H54 (cell line): ENCODE results near the gene ACSBG1.

Source experiments
- DNase-seq: peaks from one replicate; pipeline ENCODE4 v3.0.0; 2011; ENCODE audit warnings: low spot score, mixed read lengths; ENCODE audit not compliant: insufficient read length
- FAIRE-seq: peaks from 3 replicates; lab custom pipeline; 2011; peaks lifted over from hg19 to GRCh38; lab: Jason Lieb, UNC
- POLR2A ChIP-seq: IDR thresholded peaks from 2 replicates; pipeline ENCODE4 v1.6.1; 2011; ENCODE audit warnings: low read depth, mild to moderate bottlenecking, low read length

Gene ACSBG1

DNA sequence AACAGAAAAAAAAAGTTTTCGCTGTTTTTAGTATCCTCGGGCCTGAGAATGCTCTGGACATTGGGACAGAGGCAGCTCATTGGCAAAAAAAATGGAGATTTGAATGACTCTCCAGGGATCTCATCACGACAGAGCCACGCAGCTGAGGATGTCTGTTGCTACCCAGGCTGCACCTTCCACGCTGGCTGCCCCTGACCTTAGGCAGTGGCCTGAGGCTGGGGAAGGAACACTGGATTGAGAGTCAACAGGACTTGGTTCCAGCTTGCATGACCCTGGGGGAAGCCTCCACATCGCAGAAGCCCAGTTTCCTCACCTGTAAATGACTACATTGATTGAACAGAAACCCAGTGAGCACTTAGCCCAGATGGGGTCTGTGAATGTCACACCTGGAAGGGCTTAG is 8.7 kb upstream of the ACSBG1 start:
- no peak for DNase-seq
- TF ChIP-seq POLR2A, result no peak
- FAIRE-seq, result no peak

DNA sequence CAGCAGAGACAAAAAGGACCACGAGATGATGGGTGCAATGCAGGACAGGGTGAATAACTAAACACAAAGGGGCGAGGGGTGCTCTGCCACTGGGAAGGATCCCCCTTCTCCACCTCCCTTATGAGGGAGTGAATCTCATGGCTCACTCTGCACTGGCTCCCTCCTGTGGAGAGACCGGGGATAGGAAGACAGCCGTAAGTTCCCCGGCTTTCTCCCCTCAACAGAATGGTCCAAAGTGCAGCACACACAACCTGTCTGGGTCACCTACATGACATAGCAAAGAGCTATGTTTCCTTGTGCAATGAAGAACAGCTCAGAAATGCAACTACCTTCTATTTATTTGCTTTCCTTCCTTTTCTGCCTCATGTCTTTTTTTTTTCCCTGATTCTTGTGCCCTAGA is 7.8 kb upstream of the ACSBG1 start:
- DNase-seq (no peak), FAIRE-seq (no peak)
- no peak for TF ChIP-seq POLR2A

DNA sequence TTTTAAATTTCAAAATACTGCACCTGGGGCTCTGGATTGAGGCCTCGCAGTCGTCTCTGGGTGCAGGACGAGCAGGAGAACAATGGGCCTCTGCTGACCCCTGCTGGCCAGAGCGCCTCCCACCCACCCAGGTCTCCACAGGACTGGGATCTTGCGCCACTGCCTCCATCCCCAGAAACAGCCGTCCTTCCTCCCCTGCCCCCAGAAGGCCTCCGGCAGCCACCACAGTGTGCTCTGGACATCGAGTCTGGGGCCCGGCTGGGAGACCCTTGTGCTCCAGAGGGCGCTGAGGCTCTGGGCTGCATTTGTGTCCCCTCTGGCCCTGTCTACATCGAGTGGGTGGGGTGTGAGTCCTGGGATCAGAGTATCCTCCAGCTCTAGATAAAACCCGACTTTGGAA is 6.7 kb upstream of the ACSBG1 start:
- no peak for FAIRE-seq
- peak; percentile 64 for DNase-seq
- TF ChIP-seq POLR2A, result no peak

DNA sequence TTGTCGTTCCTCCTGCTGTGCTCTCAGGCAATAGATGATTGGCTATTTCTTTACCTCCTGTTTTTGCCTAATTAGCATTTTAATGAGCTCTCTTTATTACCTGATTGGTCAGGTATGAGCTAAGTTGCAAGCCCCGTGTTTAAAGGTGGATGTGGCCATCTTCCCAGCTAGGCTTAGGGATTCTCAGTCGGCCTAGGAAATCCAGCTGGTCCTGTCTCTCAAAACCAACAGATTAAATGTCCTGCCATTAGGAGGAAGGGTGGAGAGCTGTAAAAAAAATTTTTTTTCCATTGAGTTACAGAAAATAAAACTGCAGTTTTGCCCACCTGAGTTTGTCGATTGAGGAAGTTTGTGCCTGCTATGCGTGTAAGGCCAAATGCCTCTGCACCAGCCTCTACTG is 5.4 kb upstream of the ACSBG1 start:
- FAIRE-seq (no peak), DNase-seq (no peak)

DNA sequence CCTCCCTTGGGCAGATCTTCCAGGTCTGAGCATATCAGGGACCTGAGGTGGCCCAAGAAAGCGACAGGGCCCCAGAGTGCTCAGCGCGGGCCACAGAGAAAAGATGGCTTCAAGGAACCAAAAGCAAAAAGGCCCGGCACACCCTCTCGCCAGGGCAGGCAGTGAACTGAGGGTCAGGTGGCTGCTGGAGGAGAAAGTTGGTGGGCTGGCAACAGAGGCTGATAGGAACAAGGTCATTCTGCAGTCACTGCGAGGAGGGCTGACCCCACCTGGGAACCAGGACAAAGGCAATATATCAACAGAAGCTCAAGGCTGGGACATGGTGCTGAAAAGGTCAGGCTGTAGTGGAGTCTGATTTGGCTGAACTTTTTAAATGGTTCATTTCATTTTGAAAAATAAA is 2.8 kb upstream of the ACSBG1 start:
- no peak for TF ChIP-seq POLR2A
- DNase-seq (no peak), FAIRE-seq (no peak)

More for the DNA sequence above, 5.4 kb upstream of the ACSBG1 start:
- no peak for TF ChIP-seq POLR2A

DNA sequence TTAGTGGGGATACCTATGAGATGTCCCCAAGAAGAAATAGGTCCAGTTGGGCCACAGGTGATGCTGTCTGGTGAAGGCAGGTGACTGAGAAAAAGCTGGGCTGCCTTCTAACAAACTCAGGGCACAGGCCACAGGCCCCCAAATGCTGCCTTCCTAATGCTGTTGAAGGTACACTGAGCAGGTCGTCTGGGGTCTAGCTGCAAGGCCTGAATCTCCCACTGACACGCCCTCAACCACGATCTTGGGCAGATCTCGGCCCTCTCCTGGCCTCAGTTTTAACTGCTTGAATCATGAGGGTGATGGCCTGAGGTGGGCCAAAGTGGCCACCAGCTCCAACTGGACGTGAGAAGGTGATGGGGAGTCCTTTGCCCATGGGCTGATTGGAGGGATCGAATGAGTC is 2.1 kb upstream of the ACSBG1 start:
- no peak for FAIRE-seq
- TF ChIP-seq POLR2A, result no peak
- no peak for DNase-seq

DNA sequence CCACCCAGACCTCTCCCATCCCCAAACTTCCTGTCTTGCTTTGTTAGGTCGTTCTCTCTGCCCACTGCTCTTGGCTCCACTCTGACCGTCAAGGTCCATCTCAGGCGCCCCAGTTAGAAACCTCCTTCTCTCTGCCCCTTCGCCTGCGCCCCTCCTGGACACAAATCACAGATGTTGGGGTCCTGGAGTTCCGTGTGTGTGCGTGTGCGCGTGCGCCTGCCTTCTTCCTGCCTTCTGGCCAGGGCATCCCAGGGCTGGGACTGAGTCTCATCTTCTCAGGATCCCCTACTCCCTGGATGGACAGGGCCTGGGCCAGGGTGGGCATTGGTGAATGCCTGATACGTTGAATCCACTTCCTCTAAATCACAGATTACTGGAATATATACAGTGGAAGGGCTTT is 869 bp downstream of the ACSBG1 start:
- no peak for FAIRE-seq
- no peak for TF ChIP-seq POLR2A
- DNase-seq, result no peak

DNA sequence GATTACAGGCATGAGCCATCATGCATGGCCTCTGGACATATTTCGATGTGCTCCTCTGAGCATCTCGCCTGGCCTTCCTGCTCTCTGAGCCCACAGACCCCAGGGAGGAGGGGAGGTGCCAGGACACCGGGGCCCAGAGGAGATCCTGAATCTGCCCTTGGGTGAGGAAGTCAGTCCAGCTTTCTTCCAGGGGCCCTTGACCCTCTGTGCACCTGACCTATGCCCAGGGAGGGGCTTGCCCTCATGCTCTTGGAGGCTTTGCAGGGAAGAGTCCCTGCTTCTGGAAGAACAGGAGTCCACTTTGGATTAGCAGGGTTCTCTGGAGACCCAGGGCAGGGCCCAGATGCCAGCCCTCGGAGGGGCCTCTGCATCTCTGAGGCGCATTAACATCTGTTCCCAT is 1.4 kb downstream of the ACSBG1 start:
- DNase-seq (no peak), FAIRE-seq (no peak)
- no peak for TF ChIP-seq POLR2A

DNA sequence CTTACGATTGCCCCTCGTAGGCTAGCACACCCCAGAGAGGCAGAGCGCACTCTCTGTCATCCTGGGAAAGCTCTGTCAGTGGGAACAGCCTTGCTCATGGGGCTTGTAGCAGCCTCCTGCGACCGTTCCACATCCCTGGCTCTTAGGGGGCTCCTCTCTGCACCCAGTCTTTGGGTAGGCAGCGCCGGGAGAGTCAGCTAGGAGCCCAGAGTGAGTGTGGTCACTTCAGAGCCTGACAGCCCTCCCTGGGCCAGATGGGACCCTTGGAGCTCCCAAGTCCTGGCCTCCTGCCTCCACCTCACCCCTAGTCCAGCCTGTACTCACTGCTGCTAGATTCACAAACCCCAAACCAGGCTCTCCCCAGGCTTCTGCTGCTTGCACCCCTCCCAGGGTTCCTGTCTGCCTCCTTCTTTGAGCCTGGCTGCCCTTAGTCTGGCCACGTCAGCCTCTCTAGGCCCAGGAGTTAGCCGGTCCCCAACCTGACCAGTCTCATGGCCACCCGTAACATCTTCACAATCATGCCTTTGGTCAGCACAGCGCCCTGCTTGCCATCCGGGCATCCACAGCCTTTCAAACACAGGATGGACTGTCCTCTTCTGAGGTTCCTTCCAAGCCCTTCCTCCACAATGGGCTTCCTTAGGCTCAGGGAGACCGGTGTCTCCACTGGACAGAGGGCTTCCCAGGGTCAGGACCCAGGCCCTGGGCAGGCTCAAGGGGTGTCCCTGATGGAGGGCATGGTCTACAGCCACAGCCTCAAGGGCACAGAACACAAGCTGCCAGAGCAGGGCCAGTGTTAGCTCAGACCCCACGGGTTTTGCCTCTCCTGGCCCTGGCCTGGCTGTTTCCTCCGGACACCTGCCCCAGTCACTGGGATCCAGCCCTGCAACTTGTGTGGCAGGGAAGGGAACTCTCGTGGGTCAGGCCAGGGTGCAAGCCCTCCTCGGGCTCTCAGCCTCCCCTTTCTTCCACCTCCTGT is 4.6 kb downstream of the ACSBG1 start:
- no peak for TF ChIP-seq POLR2A
- DNase-seq (no peak), FAIRE-seq (no peak)

DNA sequence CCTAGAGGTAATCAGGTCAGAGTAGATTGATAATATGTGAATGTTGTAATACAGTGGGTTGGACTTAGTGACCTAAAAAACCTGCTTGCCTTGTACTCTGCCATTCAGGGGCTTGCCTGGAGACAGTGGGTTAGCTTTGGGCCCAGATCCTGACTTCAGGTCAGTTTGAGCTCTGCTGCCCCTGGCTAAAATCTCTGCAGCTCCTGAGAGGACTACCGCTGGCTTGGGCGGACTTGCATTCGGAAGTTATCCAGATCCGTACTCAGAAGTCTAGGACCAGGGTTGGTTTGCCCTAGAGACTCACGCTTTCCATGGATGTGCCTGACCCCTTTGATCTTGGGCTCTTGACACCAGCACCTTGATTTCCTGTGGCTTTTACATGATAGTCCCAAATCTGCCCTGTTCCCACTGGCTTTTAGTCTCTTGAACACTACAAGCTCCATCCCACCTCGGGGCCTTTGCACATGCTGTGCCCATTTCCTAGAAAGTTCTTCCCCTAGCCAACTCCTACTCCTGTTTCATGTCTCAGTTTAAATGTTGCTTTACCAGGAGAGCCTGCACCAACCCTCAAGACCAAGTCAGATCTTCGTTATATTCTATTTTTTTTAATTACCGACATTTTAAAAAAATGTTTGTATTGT is 5.9 kb downstream of the ACSBG1 start:
- FAIRE-seq, result no peak
- DNase-seq, result no peak
- no peak for TF ChIP-seq POLR2A

DNA sequence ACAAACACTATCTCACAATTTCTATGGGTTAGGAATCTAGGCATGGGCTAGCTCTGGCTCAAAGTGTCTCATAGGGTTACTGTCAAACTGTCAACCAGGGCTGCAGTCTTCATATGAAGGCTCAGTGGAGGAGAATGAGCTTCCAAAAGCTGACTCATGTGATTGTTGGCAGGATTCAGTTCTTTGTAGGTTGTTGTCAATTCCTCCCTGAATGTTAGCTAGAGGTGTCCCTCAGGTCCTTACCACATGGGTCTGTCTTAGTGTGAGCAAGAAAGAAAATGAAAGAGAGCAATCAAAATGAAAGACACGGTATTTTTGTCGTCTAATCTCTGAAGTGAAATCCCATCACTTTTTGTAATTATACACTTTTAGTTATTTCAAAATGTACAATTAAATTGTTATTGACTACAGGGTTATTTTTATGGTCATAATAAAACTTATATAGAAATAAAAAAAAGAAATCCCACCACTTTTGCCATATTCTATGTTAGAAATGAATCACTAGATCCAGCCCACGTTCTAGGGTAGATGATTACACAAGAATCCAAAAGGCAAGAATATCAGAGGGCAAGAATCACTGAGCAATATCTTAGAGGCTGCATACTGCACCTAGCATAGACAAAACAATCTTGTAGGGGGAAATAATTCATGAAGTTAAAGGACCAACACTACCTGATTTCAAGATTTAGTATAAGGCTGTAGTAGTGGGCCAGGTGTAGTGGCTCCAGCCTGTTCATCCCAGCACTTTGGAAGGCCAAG is 8.4 kb downstream of the ACSBG1 start:
- DNase-seq, result no peak
- no peak for TF ChIP-seq POLR2A
- no peak for FAIRE-seq

DNA sequence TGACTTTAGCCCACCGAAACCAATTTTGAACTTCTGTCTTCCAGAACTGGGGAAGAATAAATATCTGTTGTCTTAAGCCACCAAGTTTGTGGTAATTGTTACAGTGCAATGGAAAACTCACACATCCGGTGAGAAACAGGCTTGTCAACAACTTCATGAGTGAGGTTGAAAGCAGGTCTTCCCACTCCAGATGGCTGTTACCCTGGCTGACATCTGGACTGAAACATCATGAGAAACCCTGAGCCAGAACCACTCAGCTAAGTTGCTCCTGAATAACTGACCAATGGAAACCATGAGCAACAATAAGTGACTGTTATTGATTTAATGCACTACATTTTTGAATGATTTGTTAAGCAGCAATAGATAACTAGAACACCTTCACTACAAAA is 10.3 kb downstream of the ACSBG1 start:
- no peak for DNase-seq
- no peak for TF ChIP-seq POLR2A
- no peak for FAIRE-seq

DNA sequence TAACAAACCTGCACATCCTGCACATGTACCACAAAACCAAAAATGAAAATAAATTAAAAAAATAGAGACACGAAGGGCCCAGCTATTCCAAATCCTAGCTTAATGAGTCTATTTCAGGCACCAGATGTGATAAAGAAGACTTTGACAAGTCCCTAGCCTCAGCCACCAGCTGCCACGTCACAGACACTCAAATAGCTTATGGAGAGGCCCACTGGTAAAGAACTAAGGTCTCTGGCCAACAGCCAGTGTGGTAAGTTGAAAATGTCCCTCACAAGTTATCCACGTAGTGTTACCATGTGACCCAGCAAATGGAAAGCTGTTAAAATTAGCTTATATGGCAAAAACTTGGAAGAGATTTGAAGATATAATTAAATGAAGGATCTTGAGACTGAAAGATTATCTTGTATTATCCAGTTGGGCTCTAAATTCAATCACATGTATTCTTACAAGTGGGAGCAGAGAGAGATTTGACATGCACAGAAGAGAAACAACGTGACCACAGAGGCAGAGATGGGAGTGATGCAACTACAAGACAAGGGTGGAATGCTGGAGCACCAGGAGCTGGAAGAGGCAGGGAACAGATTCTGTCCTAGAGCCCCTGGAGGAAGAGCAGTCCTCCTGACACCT is 10.9 kb downstream of the ACSBG1 start:
- DNase-seq, result no peak
- no peak for FAIRE-seq
- TF ChIP-seq POLR2A, result no peak
